DND-41 (cell line): ENCODE data around the gene GORASP1.

Experiments used
- ATAC-seq: fragments of 200-7000 bp; cut with Tn5 transposase; 3 replicates; pipeline ENCODE4 v1.9.1; 2021; ENCODE audit warnings: low read depth; ENCODE audit not compliant: insufficient read depth
- DNase-seq: peaks from one replicate; pipeline ENCODE4 v3.0.0-alpha.2; 2020
- H2AFZ ChIP-seq: 2 replicates; pipeline ENCODE4 v1.6.0; 2012; ENCODE audit warnings: low read depth, low read length
- H3K27ac ChIP-seq: 2 replicates; pipeline ENCODE4 v1.5.1; 2012; ENCODE audit warnings: low read length, inconsistent platforms
- H3K27me3 ChIP-seq: fragments of 200-600 bp; sonication (generic); 2 replicates; pipeline ENCODE4 v1.6.0; 2012; ENCODE audit warnings: low read length, mild to moderate bottlenecking, inconsistent platforms; ENCODE audit not compliant: insufficient read depth, poor library complexity
- H3K36me3 ChIP-seq: 2 replicates; pipeline ENCODE4 v1.5.1; 2012; ENCODE audit warnings: low read length, inconsistent platforms; ENCODE audit not compliant: insufficient read depth
- H3K4me1 ChIP-seq: 2 replicates; pipeline ENCODE4 v1.5.1; 2012; ENCODE audit warnings: mild to moderate bottlenecking, low read length; ENCODE audit not compliant: insufficient read depth
- H3K4me2 ChIP-seq: 2 replicates; pipeline ENCODE4 v1.6.0; 2012; ENCODE audit warnings: mild to moderate bottlenecking, moderate library complexity, low read length, inconsistent platforms; ENCODE audit not compliant: insufficient read depth
- H3K4me3 ChIP-seq, 2 experiments: fragments of 200-600 bp in 1 of 2; shearing (Covaris generic) in 1 of 2; 2 replicates each; pipeline ENCODE4 v1.5.1; 2012 to 2016; ENCODE audit warnings: inconsistent platforms in 2 of 2, low read length in 2 of 2, mild to moderate bottlenecking in 2 of 2, low read depth in 1 of 2, moderate library complexity in 1 of 2
- H3K79me2 ChIP-seq: 2 replicates; pipeline ENCODE4 v1.6.0; 2012; ENCODE audit warnings: low read length, inconsistent platforms; ENCODE audit not compliant: insufficient read depth
- H3K9ac ChIP-seq: 2 replicates; pipeline ENCODE4 v1.6.0; 2012; ENCODE audit warnings: low read depth, mild to moderate bottlenecking, inconsistent platforms, low read length, moderate library complexity
- H3K9me3 ChIP-seq: 2 replicates; pipeline ENCODE4 v1.5.1; 2012; ENCODE audit warnings: low read length, moderate library complexity, mild to moderate bottlenecking, inconsistent platforms; ENCODE audit not compliant: insufficient read depth, severe bottlenecking
- H4K20me1 ChIP-seq: 2 replicates; pipeline ENCODE4 v1.6.0; 2012; ENCODE audit warnings: low read length; ENCODE audit not compliant: insufficient read depth
- CTCF ChIP-seq: IDR thresholded peaks from 2 replicates; pipeline ENCODE4 v1.5.1; 2012; ENCODE audit warnings: borderline replicate concordance, low read length, moderate library complexity, mild to moderate bottlenecking; ENCODE audit not compliant: poor library complexity, severe bottlenecking; ENCODE audit errors: extremely low read depth
- EZH2 ChIP-seq: IDR thresholded peaks from 3 replicates; pipeline ENCODE4 v1.6.1; 2012; ENCODE audit warnings: borderline replicate concordance, low read depth, mild to moderate bottlenecking, moderate library complexity, low read length, inconsistent platforms; ENCODE audit not compliant: severe bottlenecking

GORASP1 gene

GRCh38 chr3:39121621-39122020 lies 14.2 kb upstream of the GORASP1 start:
- no peaks in the 10 kb centered on the region for H3K27me3 ChIP-seq
- DNase-seq (no peak), ATAC-seq (no peak)
- H3K4me2 ChIP-seq: no peak overlapping the region
- no peak overlapping the region for H3K27ac ChIP-seq
- H2AFZ ChIP-seq: no peak overlapping the region
- H3K36me3 ChIP-seq: no peaks in the 10 kb centered on the region
- H3K9ac ChIP-seq: no peak overlapping the region
- TF ChIP-seq EZH2 (no peak), CTCF (no peak)
- no peaks in the 10 kb centered on the region for H3K79me2 ChIP-seq
- H4K20me1 ChIP-seq: no peaks in the 10 kb centered on the region
- H3K9me3 ChIP-seq: no peaks in the 10 kb centered on the region
- no peak overlapping the region for H3K4me3 ChIP-seq
- no peaks in the 10 kb centered on the region for H3K4me1 ChIP-seq

GRCh38 chr3:39118931-39119660 lies 11.7 kb upstream of the GORASP1 start:
- Histone ChIP-seq H3K27ac (no peak overlapping the region), H3K27me3 (no peaks in the 10 kb centered on the region), H3K4me1 (no peaks in the 10 kb centered on the region), H3K4me2 (no peak overlapping the region), H2AFZ (no peak overlapping the region), H3K9ac (no peak overlapping the region), H3K36me3 (no peaks in the 10 kb centered on the region), H4K20me1 (no peaks in the 10 kb centered on the region), H3K4me3 (no peak overlapping the region), H3K79me2 (no peaks in the 10 kb centered on the region), H3K9me3 (no peaks in the 10 kb centered on the region)
- ATAC-seq (no peak), DNase-seq (no peak)
- TF ChIP-seq CTCF (no peak), EZH2 (no peak)

GRCh38 chr3:39118079-39118478 lies 10.7 kb upstream of the GORASP1 start:
- Histone ChIP-seq H3K4me2 (no peak overlapping the region), H3K9ac (no peak overlapping the region), H2AFZ (no peak overlapping the region), H3K4me1 (no peaks in the 10 kb centered on the region), H3K79me2 (no peaks in the 10 kb centered on the region), H3K27me3 (no peaks in the 10 kb centered on the region), H3K9me3 (no peaks in the 10 kb centered on the region), H3K36me3 (no peaks in the 10 kb centered on the region), H3K4me3 (no peak overlapping the region), H3K27ac (no peak overlapping the region), H4K20me1 (no peaks in the 10 kb centered on the region)
- DNase-seq (no peak), ATAC-seq (no peak)
- TF ChIP-seq CTCF (no peak), EZH2 (no peak)
